ENCODE data around the gene DEFB113. TPM values are rescaled to one million over a fixed set of nuclear protein-coding genes. Genes with fewer than 3 reads are reported as not detected.

Gene DEFB113, protein sequence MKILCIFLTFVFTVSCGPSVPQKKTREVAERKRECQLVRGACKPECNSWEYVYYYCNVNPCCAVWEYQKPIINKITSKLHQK
- not detected for total RNA-seq (2013)
- not detected for polyA plus RNA-seq
- polyA minus RNA-seq: not detected in 2 replicates
- 0 to 0.23 (median 0) reads per million in 11 experiments for total RNA-seq

DNA sequence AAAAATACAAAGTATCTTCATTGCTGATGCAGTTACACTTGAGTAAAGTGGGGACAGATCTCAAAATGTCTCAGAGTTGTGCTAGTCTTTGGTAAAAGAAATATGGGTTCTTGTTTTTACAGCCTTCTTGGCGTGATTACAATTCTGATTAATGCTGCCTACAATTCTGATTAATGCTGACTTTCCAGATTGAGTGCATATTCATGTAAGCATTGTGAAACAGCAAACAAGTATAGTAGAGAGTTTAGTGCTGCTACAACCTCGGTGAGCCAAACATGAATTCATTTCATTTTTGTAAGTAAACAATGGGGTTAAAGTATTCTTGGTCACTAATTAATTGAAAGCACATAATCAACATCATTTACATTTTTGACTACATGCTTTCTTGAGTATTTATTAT lies at the start of gene DEFB113:
DEFB113 (minus strand) TSS at position 21 of the 400 bp plus-strand sequence; CDS start at position 21, 0 bp downstream.
- intact Hi-C loops (cut with micrococcal nuclease): no loop called here
- Histone ChIP-seq H3K9me3 (replicated peaks in 1 of 2; ENCODE audit: control insufficient read depth in 1 of 2, insufficient read depth in 1 of 2, low read length in 2 of 2) (no peaks in the 10 kb centered on the region), H3K4me1 (ENCODE audit: control insufficient read depth in 1 of 2, insufficient read depth in 2 of 2, low read length in 2 of 2) (no peaks in the 10 kb centered on the region), H3K27me3 (ENCODE audit: control insufficient read depth in 2 of 2, insufficient read depth in 2 of 2, low read length in 2 of 2) (no peaks in the 10 kb centered on the region), H3K79me2 (ENCODE audit: insufficient read depth, low read length) (no peaks in the 10 kb centered on the region), H3K4me2 (replicated peaks; ENCODE audit: extremely low read depth, low read length, poor library complexity, severe bottlenecking) (no peak within 1 kb of the TSS), H3K9ac (ENCODE audit: insufficient read depth, low read length, poor library complexity, severe bottlenecking) (no peak within 1 kb of the TSS), H3K36me3 (replicated peaks in 1 of 2; ENCODE audit: control insufficient read depth in 1 of 2, insufficient read depth in 2 of 2, low read length in 2 of 2) (no peaks in the 10 kb centered on the region), H4K20me1 (ENCODE audit: insufficient read depth, low read length) (no peaks in the 10 kb centered on the region), H3K27ac (ENCODE audit: low read depth in 1 of 2, low read length in 2 of 2) (no peak within 1 kb of the TSS), H3K4me3 (replicated peaks in 1 of 3; ENCODE audit: low read depth in 2 of 3, low read length in 3 of 3) (no peak within 1 kb of the TSS), H2AFZ (ENCODE audit: insufficient read depth, low read depth, low read length, poor library complexity, severe bottlenecking) (no peak within 1 kb of the TSS)
- Mint-ChIP-seq H3K4me3 (no peak within 1 kb of the TSS), H3K4me1 (no peaks in the 10 kb centered on the region), H3K9me3 (peaks cover 0 to 1% (median 0%) of the 10 kb centered on the region in 7 donors), H3K27ac (no peak within 1 kb of the TSS), H3K27me3 (ENCODE audit: low read depth in 3 of 3) (no peaks in the 10 kb centered on the region), H3K36me3 (no peaks in the 10 kb centered on the region)
- TF ChIP-seq, protein P1, sequence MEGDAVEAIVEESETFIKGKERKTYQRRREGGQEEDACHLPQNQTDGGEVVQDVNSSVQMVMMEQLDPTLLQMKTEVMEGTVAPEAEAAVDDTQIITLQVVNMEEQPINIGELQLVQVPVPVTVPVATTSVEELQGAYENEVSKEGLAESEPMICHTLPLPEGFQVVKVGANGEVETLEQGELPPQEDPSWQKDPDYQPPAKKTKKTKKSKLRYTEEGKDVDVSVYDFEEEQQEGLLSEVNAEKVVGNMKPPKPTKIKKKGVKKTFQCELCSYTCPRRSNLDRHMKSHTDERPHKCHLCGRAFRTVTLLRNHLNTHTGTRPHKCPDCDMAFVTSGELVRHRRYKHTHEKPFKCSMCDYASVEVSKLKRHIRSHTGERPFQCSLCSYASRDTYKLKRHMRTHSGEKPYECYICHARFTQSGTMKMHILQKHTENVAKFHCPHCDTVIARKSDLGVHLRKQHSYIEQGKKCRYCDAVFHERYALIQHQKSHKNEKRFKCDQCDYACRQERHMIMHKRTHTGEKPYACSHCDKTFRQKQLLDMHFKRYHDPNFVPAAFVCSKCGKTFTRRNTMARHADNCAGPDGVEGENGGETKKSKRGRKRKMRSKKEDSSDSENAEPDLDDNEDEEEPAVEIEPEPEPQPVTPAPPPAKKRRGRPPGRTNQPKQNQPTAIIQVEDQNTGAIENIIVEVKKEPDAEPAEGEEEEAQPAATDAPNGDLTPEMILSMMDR (IDR thresholded peaks at IDR 0.05): no peak
- WGBS (ENCODE audit: insufficient coverage): no CpG with 5 or more reads among the region's 2 CpGs
- DNase-seq: no peak

DNA sequence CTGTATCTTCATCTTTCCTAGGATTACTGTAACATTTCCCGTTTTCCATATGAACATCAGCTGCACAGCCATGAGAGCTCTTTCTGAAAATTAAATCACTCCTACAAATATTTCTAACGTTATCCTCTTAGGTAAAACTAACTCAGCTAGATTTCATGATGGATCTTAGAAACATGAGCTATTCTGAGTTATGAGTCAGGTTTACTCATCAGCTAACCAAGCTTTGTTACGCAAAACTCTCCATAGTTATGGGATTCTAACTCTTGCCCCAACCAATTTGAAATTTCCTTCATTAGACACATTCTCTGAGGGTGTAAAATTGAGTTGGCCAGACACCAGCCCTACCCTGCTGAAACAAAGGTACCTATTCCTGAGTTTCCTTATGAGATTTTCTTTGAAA lies 38.4 kb upstream of the DEFB113 start:
- Mint-ChIP-seq H3K36me3 (no peaks in the 10 kb centered on the region), H3K4me3 (no peak overlapping the region), H3K9me3 (peaks cover 0 to 2% (median 0%) of the 10 kb centered on the region in 7 donors), H3K4me1 (no peaks in the 10 kb centered on the region), H3K27ac (no peak overlapping the region), H3K27me3 (ENCODE audit: low read depth in 3 of 3) (no peaks in the 10 kb centered on the region)
- Histone ChIP-seq H3K9me3 (replicated peaks in 1 of 2; ENCODE audit: control insufficient read depth in 1 of 2, insufficient read depth in 1 of 2, low read length in 2 of 2) (no peaks in the 10 kb centered on the region), H3K27me3 (ENCODE audit: control insufficient read depth in 2 of 2, insufficient read depth in 2 of 2, low read length in 2 of 2) (no peaks in the 10 kb centered on the region), H3K27ac (ENCODE audit: low read depth in 1 of 2, low read length in 2 of 2) (no peak overlapping the region), H4K20me1 (ENCODE audit: insufficient read depth, low read length) (no peaks in the 10 kb centered on the region), H2AFZ (ENCODE audit: insufficient read depth, low read depth, low read length, poor library complexity, severe bottlenecking) (no peak overlapping the region), H3K4me1 (ENCODE audit: control insufficient read depth in 1 of 2, insufficient read depth in 2 of 2, low read length in 2 of 2) (no peaks in the 10 kb centered on the region), H3K4me2 (replicated peaks; ENCODE audit: extremely low read depth, low read length, poor library complexity, severe bottlenecking) (no peak overlapping the region), H3K36me3 (replicated peaks in 1 of 2; ENCODE audit: control insufficient read depth in 1 of 2, insufficient read depth in 2 of 2, low read length in 2 of 2) (no peaks in the 10 kb centered on the region), H3K79me2 (ENCODE audit: insufficient read depth, low read length) (no peaks in the 10 kb centered on the region), H3K9ac (ENCODE audit: insufficient read depth, low read length, poor library complexity, severe bottlenecking) (no peak overlapping the region), H3K4me3 (replicated peaks in 1 of 3; ENCODE audit: low read depth in 2 of 3, low read length in 3 of 3) (no peak overlapping the region)
- no peak for DNase-seq
- intact Hi-C loops (cut with micrococcal nuclease): no loop called here
- TF ChIP-seq, protein P1 (IDR thresholded peaks at IDR 0.05): no peak
- WGBS (ENCODE audit: insufficient coverage): 100% methylated on average over 1 of the region's 3 CpGs

Data from CD14-positive monocyte (primary cell).